Activated T-cell treated with anti-CD3 and anti-CD28 coated beads for 48 hours (primary cell): Measurements from ENCODE around the gene KRTAP27-1.

ENCODE experiments used
- DNase-seq: peaks from one replicate; pipeline ENCODE4 v3.0.0-alpha.2; 2020; ENCODE audit warnings: low read depth

The KRTAP27-1 gene

GRCh38 chr21:30289215-30289614 lies 48.3 kb downstream of the KRTAP27-1 start, which contains the start of gene KRTAP25-1:
TSS of gene KRTAP25-1 (minus strand) at chr21:30289514. CDS start at chr21:30289490, 24 bp downstream.
- DNase-seq, result no peak
